NT2/D1 (cell line): Measurements from ENCODE around the gene IGFBP4.

ENCODE experiments used
- SUZ12 ChIP-seq: IDR thresholded peaks from 2 replicates; pipeline ENCODE4 v1.6.1; 2011; ENCODE audit not compliant: insufficient read length, insufficient read depth; ENCODE audit errors: extremely low read depth
- ZNF274 ChIP-seq: IDR thresholded peaks from 2 replicates; pipeline ENCODE4 v1.6.1; 2011; ENCODE audit warnings: mild to moderate bottlenecking, low read depth, low read length

DNA sequence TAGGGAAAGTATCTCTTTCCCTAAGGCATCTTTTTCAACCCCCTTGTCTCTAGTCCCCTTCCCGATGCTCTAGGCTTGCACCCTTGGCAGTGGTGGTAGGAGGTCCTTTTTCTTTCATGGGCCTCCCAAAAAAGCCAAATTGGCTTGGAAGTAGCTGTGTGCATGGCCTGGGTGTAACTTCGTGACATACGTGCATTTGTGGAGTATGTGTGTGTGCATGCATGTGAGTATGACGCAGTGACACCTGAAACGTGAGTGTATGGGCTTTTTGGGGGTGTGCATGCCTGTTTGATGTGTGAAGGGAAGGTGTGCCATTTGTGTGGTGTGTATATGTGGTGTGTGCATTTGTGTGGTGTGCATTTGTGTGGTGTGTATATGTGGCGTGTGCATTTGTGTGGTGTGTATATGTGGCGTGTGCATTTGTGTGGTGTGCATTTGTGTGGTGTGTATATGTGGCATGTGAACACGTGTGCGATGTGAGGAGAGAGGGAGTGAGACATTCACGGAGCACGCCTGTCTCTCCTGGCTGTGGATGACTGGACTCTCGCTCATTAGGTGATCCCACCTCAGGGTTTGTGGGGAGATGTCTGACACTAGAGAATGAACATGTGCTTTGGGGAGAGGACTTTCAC lies 15.7 kb downstream of the IGFBP4 start:
- TF ChIP-seq SUZ12 (no peak), ZNF274 (no peak)
